Stimulated activated CD8-positive, alpha-beta memory T cell treated with anti-CD3 and anti-CD28 coated beads, Interleukin-2, amount 100 ng/mL, for 1 hour (primary cell): ENCODE measurements around the gene COQ9.
"Not testable (repeated sequence)": the region's sequence is repeated elsewhere in the genome, so short reads cannot be mapped to it uniquely, and the experiment has no call there.

Experiments
- DNase-seq, 2 donors: peaks; one replicate each; pipeline ENCODE4 v3.0.0-alpha.2; 2020; ENCODE audit warnings: low read depth in 2 of 2

Gene COQ9

DNA sequence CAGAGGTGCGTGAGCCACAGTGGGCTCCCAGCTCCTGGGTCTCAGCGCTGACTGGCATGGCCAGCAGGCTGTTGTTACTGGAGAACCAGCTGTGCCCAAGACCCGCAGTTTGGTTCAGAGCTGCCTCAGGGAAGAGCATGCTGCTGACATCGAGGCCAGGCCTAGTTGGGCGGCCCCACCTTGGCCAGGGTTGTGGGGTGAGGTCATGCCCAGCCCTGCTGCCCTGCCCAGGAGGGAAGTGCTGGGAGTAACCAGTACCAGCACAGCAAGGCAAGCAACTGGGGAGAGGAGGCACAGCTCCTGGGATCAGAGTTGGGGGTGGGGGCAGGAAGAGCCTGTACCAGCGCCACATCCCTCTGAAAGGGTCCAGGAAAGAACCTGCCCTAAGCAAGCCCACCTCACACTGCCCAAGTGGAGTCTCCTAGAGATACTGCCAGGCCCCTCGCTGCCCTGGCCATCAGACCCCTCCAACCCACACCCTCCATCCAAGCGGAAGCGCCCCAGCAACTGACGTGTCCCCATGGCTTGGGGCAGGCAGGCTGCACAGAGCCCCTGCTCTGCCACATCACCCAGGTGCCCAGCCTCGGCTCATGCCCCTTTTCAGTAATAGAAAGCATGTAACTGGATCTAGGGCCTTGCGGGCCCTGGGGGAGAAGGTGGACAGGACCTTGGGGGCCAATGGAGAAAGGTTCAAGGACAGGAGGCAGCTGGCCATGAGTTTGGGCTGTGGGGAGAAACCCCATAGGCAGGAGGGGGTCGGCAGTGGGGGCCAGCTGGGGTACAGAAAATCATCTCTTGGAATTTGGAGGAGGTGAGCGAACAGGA lies 38.0 kb downstream of the COQ9 start:
- DNase-seq: no peak

GRCh38 chr16:57485916-57486857 lies 38.9 kb downstream of the COQ9 start, which contains the start of gene DOK4:
DOK4 (minus strand) TSS chr16:57486493; CDS start chr16:57479507, 6,986 bp downstream.
- DNase-seq: peak; percentile 64 to 73

- no peak for DNase-seq
Observed at GRCh38 chr16:57486858-57487834, 39.9 kb downstream of the COQ9 start.

DNA sequence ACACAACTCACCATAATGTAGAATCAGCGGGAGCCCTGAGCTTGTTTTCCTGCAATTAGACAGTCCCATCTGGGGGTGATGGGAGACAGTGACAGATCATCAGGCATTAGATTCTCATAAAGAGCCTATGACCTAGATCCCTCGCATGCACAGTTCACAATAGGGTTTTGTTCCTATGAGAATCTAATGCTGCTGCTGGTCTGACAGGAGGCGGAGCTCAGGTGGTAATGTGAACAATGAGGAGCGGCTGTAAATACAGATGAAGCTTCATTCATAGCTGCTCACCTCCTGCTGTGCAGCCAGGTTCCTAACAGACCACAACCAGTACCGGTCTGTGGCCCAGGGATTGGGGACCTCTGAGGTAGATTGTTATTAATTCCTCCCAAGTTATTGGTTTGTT lies 42.0 kb downstream of the COQ9 start:
- DNase-seq: no peak

GRCh38 chr16:57493767-57494166 lies 46.5 kb downstream of the COQ9 start:
- DNase-seq: no peak

- DNase-seq: no peak
Observed at GRCh38 chr16:57497121-57497520, 49.8 kb downstream of the COQ9 start.

GRCh38 chr16:57498031-57498430 lies 50.8 kb downstream of the COQ9 start:
- no peak for DNase-seq

GRCh38 chr16:57499941-57500340 lies 52.7 kb downstream of the COQ9 start:
- not testable (repeated sequence) for DNase-seq

- DNase-seq: no peak
Observed at GRCh38 chr16:57500578-57501111, 53.4 kb downstream of the COQ9 start.

DNA sequence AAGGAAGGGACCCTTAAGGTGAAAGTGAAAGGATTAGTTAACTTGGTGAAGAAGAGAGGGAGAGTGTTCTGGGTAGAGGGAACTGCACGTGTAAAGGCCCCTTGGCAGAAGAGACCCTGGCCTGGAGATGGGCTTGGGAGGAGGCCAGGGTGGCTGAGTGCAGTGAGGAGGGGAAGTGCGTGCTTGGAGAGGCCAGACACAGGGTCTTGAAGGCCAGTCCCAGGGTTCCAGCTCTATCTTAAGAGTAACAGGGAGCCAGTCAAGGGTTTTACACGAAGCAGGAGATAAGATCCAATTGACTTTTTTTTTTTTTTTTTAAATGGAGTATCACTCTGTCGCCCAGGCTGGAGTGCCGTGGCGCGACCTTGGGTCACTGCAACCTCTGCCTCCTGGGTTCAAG lies 54.2 kb downstream of the COQ9 start:
- no peak for DNase-seq

DNA sequence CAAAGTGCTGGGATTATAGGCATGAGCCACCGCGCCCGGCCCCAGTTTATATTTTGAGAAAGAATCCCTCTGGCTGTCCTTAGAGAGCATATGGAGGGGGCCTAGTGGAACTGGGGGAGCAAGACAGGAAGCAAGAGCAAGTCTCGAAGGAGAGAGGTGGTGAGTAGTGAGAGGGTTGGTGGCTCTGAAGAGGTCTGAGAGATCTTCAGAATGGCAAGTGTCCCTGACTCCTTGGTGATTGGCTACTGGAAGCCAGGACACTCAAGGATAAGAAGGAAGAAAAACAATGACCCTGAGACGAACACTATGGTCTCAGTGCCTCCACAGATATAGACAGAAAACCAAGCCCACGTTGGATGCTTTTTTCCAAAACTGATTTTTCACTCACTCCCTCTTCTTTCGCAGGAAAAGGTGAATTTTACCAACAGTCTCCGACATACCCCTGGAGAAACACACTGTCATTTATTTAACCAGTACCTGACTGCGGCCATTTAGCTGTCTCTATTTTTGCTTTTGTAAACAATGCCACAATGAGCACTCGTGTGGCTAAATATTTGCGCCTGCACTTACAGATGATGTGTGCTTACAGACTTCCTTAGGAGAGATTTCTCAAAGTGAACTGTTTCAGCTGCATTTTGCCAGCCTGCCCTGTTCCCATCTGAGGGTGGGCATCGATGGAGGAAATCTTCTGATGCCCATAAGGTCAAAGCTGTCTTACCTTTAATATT lies 54.9 kb downstream of the COQ9 start:
- no peak for DNase-seq

DNA sequence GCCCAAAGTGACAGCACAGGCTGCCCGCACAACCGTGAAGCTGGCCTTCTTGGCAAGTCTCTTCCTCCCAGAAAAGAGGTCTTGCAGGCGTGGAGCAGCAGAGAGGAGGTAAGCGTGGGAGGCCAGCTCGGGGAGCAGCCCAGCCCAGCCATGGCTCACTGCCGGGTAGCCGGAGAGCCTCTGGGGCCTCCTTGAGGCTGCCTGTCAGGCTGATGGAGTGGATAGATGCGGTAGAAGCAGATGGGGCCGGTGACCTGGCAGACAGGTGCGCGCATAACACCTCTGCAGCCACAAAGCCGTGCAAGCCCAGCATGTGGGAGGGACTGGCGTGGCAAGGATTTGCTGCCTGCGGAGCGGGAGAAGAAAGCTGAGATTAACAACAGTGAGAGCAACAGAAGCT lies 56.1 kb downstream of the COQ9 start:
- DNase-seq: no peak

- DNase-seq: no peak
Observed at GRCh38 chr16:57504001-57504400, 56.7 kb downstream of the COQ9 start.

- no peak for DNase-seq
Observed at GRCh38 chr16:57504491-57504890, 57.2 kb downstream of the COQ9 start.

DNA sequence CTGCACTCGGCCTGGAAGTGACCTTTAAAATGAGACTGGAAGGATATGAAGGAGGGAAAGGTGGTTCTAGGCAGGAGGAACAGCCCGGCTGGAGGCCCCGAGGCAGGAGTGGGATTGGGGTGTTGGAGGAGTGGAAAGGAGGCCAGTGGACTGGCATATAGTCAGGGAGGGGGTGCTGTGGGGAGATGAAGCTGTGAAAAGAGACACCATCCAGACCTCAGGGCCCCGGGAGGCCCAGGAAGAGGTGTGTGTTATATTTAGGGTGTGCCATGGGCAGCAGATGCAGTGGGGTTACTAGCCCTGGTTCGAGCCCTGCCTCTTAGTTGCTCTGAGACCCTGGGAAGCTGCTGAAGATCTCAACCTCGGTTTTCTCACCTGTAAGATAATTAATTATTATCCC lies 57.9 kb downstream of the COQ9 start:
- DNase-seq: no peak

GRCh38 chr16:57507136-57508034 lies 60.1 kb downstream of the COQ9 start:
- DNase-seq: no peak

GRCh38 chr16:57508035-57508425 lies 60.8 kb downstream of the COQ9 start:
- no peak for DNase-seq

- no peak for DNase-seq
Observed at GRCh38 chr16:57509231-57509923, 62.1 kb downstream of the COQ9 start.
